ENCODE measurements around the gene BTBD16. TPM values are rescaled to one million over a fixed set of nuclear protein-coding genes. Genes with fewer than 3 reads are reported as not detected.

The BTBD16 gene
- total and polyA plus RNA-seq, 10 of the 15 experiments (the other 5 are each of a cell fraction or from before 2014, with no cell fraction given), result 0.11 TPM; not detected in 9

GRCh38 chr10:122249303-122249850, 21.7 kb upstream of the BTBD16 start:
- Histone ChIP-seq H2AFZ (ENCODE audit: control insufficient read depth, low read depth, low read length) (no peak overlapping the region), H3K9ac (ENCODE audit: control insufficient read depth, insufficient read depth, low read length) (no peak overlapping the region), H4K20me1 (ENCODE audit: control insufficient read depth, insufficient read depth) (no peaks in the 10 kb centered on the region), H3K4me3 (no peak overlapping the region), H3K9me3 (replicated peaks; ENCODE audit: control insufficient read depth, insufficient read depth, low read length) (no peaks in the 10 kb centered on the region), H3K36me3 (ENCODE audit: control insufficient read depth in 2 of 2, insufficient read depth in 2 of 2, low read length in 1 of 2) (no peaks in the 10 kb centered on the region), H3K79me2 (ENCODE audit: control insufficient read depth, insufficient read depth, low read length) (no peaks in the 10 kb centered on the region), H3K27me3 (replicated peaks in 1 of 2; ENCODE audit: control insufficient read depth in 2 of 2, insufficient read depth in 2 of 2, low read length in 1 of 2) (0 out of 4 replicates have a peak, but pooled peaks cover 0 to 1% of the 10 kb centered on the region in 2 experiments), H3K4me1 (ENCODE audit: control insufficient read depth, insufficient read depth, low read length) (no peaks in the 10 kb centered on the region), H3K4me2 (ENCODE audit: control insufficient read depth, insufficient read depth) (no peak overlapping the region), H3K27ac (ENCODE audit: control insufficient read depth, insufficient read depth) (no peak overlapping the region)
- ChIA-PET RAD21 (ENCODE audit: unreplicated experiment) (no interaction called here), CTCF (no interaction called here), SMC1A (ENCODE audit: uncharacterized antibody, unreplicated experiment) (no interaction called here), POLR2A (no interaction called here)
- no TSS peak for BruUV-seq (replicated peaks)
- DNase-seq (ENCODE audit: low read depth, low spot score), result no peak
- TF ChIP-seq SREBF2 (IDR thresholded peaks at IDR 0.05; ENCODE audit: low read length) (no peak), PKNOX1 (IDR thresholded peaks at IDR 0.05) (no peak), NR2F1 (conservative IDR thresholded peaks at IDR 0.05) (no peak)
- ATAC-seq, result no peak
- 17% methylated on average over 11 of the region's 11 CpGs for WGBS (ENCODE audit: insufficient coverage, insufficient replicate concordance, low lambda C conversion rate, missing lambda C conversion rate)
- FAIRE-seq, result no peak
- intact Hi-C loops (cut with micrococcal nuclease; ENCODE audit: unreplicated experiment), result no loop called here
- in situ Hi-C loops (cut with MboI), result no loop called here

- BruUV-seq (replicated peaks), result no TSS peak
- no peak overlapping the region for H3K27ac ChIP-seq (ENCODE audit: control insufficient read depth, insufficient read depth)
- ATAC-seq (no peak), DNase-seq (ENCODE audit: low read depth, low spot score) (no peak), FAIRE-seq (no peak)
- no peaks in the 10 kb centered on the region for H3K36me3 ChIP-seq (ENCODE audit: control insufficient read depth in 2 of 2, insufficient read depth in 2 of 2, low read length in 1 of 2)
- H3K79me2 ChIP-seq (ENCODE audit: control insufficient read depth, insufficient read depth, low read length), result no peaks in the 10 kb centered on the region
- no peak overlapping the region for H3K9ac ChIP-seq (ENCODE audit: control insufficient read depth, insufficient read depth, low read length)
- in situ Hi-C loops (cut with MboI) (no loop called here), intact Hi-C loops (cut with micrococcal nuclease; ENCODE audit: unreplicated experiment) (no loop called here)
- no peak overlapping the region for H2AFZ ChIP-seq (ENCODE audit: control insufficient read depth, low read depth, low read length)
- H3K9me3 ChIP-seq (replicated peaks; ENCODE audit: control insufficient read depth, insufficient read depth, low read length), result no peaks in the 10 kb centered on the region
- H3K27me3 ChIP-seq (replicated peaks in 1 of 2; ENCODE audit: control insufficient read depth in 2 of 2, insufficient read depth in 2 of 2, low read length in 1 of 2), result 0 out of 4 replicates have a peak, but pooled peaks cover 0 to 1% of the 10 kb centered on the region in 2 experiments
- ChIA-PET CTCF (no interaction called here), RAD21 (ENCODE audit: unreplicated experiment) (no interaction called here), POLR2A (no interaction called here), SMC1A (ENCODE audit: uncharacterized antibody, unreplicated experiment) (no interaction called here)
- no peaks in the 10 kb centered on the region for H3K4me1 ChIP-seq (ENCODE audit: control insufficient read depth, insufficient read depth, low read length)
- 26% methylated on average over 10 of the region's 10 CpGs for WGBS (ENCODE audit: insufficient coverage, insufficient replicate concordance, low lambda C conversion rate, missing lambda C conversion rate)
- no peak overlapping the region for H3K4me3 ChIP-seq
- H3K4me2 ChIP-seq (ENCODE audit: control insufficient read depth, insufficient read depth), result no peak overlapping the region
- H4K20me1 ChIP-seq (ENCODE audit: control insufficient read depth, insufficient read depth), result no peaks in the 10 kb centered on the region
- TF ChIP-seq MEF2B (IDR thresholded peaks at IDR 0.05; ENCODE audit: partially characterized antibody, poor library complexity, severe bottlenecking), result no peak
- no peak for TF ChIP-seq EGR1 (IDR thresholded peaks at IDR 0.05; ENCODE audit: borderline replicate concordance in 1 of 2, low read depth in 2 of 2, low read length in 2 of 2)
- no peak for TF ChIP-seq ZBTB4 (CRISPR knock-in tag; IDR thresholded peaks at IDR 0.05)
- TF ChIP-seq EP300 (IDR thresholded peaks at IDR 0.05; ENCODE audit: borderline replicate concordance in 1 of 2, control insufficient read depth in 1 of 2, low read depth in 2 of 2, low read length in 2 of 2), result no peak
- TF ChIP-seq ZNF217 (IDR thresholded peaks at IDR 0.05), result no peak
- TF ChIP-seq CEBPB (IDR thresholded peaks at IDR 0.05; ENCODE audit: borderline replicate concordance in 1 of 2, low read depth in 2 of 2, low read length in 2 of 2), result no peak
- TF ChIP-seq PKNOX1 (IDR thresholded peaks at IDR 0.05), result no peak
Observed at GRCh38 chr10:122249991-122250750, 20.9 kb upstream of the BTBD16 start.
